ENCODE data around the gene TENM4. TPM values are rescaled to one million over a fixed set of nuclear protein-coding genes. Genes with fewer than 3 reads are reported as not detected.

Gene TENM4
- total and polyA plus RNA-seq, 2 of the 8 experiments (the other 6 are each of a cell fraction or from before 2014, with no cell fraction given) = 3.5 to 7.2 TPM

DNA sequence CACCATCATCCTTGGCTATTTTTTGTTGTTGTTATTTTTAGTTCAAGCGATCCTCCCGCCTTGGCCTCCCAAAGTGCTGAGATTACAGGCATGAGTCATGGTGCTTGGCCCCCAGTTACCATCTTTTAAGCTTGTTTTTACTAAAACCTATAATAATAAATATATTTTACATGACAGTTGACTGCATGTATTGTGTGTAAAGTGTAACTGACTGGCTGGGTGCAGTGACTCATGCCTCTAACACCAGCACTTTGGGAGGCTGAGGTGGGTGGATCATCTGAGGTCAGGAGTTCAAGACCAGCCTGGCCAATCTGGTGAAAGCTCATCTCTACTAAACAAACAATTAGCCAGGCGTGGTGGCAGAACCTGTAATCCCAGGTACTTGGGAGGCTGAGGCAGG is 386.2 kb downstream of the TENM4 start:
- H4K20me1 ChIP-seq (replicated peaks in 1 of 2; ENCODE audit: control insufficient read depth in 1 of 2, insufficient read depth in 2 of 2, low read length in 2 of 2) = no peaks in the 10 kb centered on the region
- no peak overlapping the region for H3K18ac ChIP-seq (ENCODE audit: extremely low read depth, low read length)
- H2BK12ac ChIP-seq (ENCODE audit: low read depth, low read length) = no peak overlapping the region
- ChIA-PET CTCF (ENCODE audit: partially characterized antibody) (interaction anchor here (0.7 to 8.0 kb wide), 6 partner anchors 9 to 317 kb away, joined by 3 to 72 read pairs (median 4); no protein-coding TSS in a partner anchor), POLR2A (ENCODE audit: partially characterized antibody) (no interaction called here)
- H2AK5ac ChIP-seq (ENCODE audit: low read depth, low read length) = no peak overlapping the region
- H2BK20ac ChIP-seq (ENCODE audit: low read length) = no peak overlapping the region
- no peak for FAIRE-seq
- H3K36me3 ChIP-seq (ENCODE audit: control insufficient read depth in 2 of 4, insufficient read depth in 4 of 4, low read length in 3 of 4) = no peaks in the 10 kb centered on the region
- H4K8ac ChIP-seq (ENCODE audit: extremely low read depth, insufficient read depth, low read length) = no peak overlapping the region
- H3K4me1 ChIP-seq (replicated peaks in 1 of 4; ENCODE audit: control insufficient read depth in 3 of 4, insufficient read depth in 4 of 4, low read length in 3 of 4) = peaks cover 0 to under 1% (median 0%) of the 10 kb centered on the region in 4 experiments; a peak in 1 of 7 replicates
- no peaks in the 10 kb centered on the region for H3K9me3 ChIP-seq (ENCODE audit: insufficient read depth in 2 of 2, low read depth in 1 of 2, low read length in 1 of 2)
- DNase-seq (ENCODE audit: low read depth in 1 of 2, low spot score in 2 of 2) = no peak
- H2AFZ ChIP-seq (ENCODE audit: low read length) = no peak overlapping the region
- no peak overlapping the region for H3K4me2 ChIP-seq (ENCODE audit: insufficient read depth in 1 of 2, low read depth in 2 of 2, low read length in 2 of 2)
- H3K4me3 ChIP-seq (ENCODE audit: extremely low read depth in 1 of 4, insufficient read depth in 2 of 4, low read depth in 3 of 4, low read length in 4 of 4) = no peak overlapping the region
- H3K79me1 ChIP-seq (ENCODE audit: low read depth, low read length) = no peaks in the 10 kb centered on the region
- no peak overlapping the region for H2BK120ac ChIP-seq (replicated peaks; ENCODE audit: low read depth, low read length)
- no peaks in the 10 kb centered on the region for H3K27me3 ChIP-seq (replicated peaks in 1 of 4; ENCODE audit: control insufficient read depth in 3 of 4, extremely low read depth in 1 of 4, insufficient read depth in 3 of 4, low read length in 3 of 4)
- no peak overlapping the region for H4K5ac ChIP-seq (ENCODE audit: insufficient read length, low read depth, low read length)
- WGBS, 2 experiments (ENCODE audit: extremely low coverage in 1 of 2, insufficient coverage in 1 of 2, insufficient read length in 1 of 2, insufficient replicate concordance in 2 of 2, low coverage in 1 of 2, low lambda C conversion rate in 2 of 2, missing lambda C conversion rate in 1 of 2) = 79% methylated on average over 3 of the region's 3 CpGs; no CpG with 5 or more reads in 1 of the 2 experiments
- no peak overlapping the region for H3K27ac ChIP-seq (ENCODE audit: low read depth, low read length)
- H2BK15ac ChIP-seq (ENCODE audit: low read length) = no peak overlapping the region
- H3K4ac ChIP-seq (replicated peaks; ENCODE audit: insufficient read length, low read depth, low read length) = no peak overlapping the region
- H3K56ac ChIP-seq (replicated peaks; ENCODE audit: insufficient read length, low read depth, low read length) = no peak overlapping the region
- no peak overlapping the region for H3K23ac ChIP-seq (ENCODE audit: insufficient read length)
- no peak overlapping the region for H3K9ac ChIP-seq (replicated peaks in 1 of 4; ENCODE audit: extremely low read depth in 1 of 4, low read depth in 3 of 4, low read length in 3 of 4)
- H3K23me2 ChIP-seq (ENCODE audit: low read depth, low read length) = no peaks in the 10 kb centered on the region
- H4K91ac ChIP-seq (replicated peaks; ENCODE audit: insufficient read length, low read length) = no peak overlapping the region
- no peak overlapping the region for H2BK5ac ChIP-seq (ENCODE audit: low read depth, low read length)
- no peaks in the 10 kb centered on the region for H3K79me2 ChIP-seq (ENCODE audit: control insufficient read depth in 1 of 2, insufficient read depth in 2 of 2, low read length in 2 of 2)
- no peak overlapping the region for H3K14ac ChIP-seq (ENCODE audit: insufficient read length)
- TF ChIP-seq SRF (IDR thresholded peaks at IDR 0.05; ENCODE audit: low read depth, low read length) (no peak), KDM5A (IDR thresholded peaks at IDR 0.05; ENCODE audit: low read length) (no peak), BRCA1 (IDR thresholded peaks at IDR 0.05; ENCODE audit: low read depth, low read length) (no peak), RXRA (IDR thresholded peaks at IDR 0.05; ENCODE audit: insufficient read depth, low read depth, low read length) (no peak), SP4 (IDR thresholded peaks at IDR 0.05; ENCODE audit: low read length) (no peak), ASH2L (IDR thresholded peaks at IDR 0.05; ENCODE audit: low read length) (no peak)
- TF ChIP-seq, protein P1, sequence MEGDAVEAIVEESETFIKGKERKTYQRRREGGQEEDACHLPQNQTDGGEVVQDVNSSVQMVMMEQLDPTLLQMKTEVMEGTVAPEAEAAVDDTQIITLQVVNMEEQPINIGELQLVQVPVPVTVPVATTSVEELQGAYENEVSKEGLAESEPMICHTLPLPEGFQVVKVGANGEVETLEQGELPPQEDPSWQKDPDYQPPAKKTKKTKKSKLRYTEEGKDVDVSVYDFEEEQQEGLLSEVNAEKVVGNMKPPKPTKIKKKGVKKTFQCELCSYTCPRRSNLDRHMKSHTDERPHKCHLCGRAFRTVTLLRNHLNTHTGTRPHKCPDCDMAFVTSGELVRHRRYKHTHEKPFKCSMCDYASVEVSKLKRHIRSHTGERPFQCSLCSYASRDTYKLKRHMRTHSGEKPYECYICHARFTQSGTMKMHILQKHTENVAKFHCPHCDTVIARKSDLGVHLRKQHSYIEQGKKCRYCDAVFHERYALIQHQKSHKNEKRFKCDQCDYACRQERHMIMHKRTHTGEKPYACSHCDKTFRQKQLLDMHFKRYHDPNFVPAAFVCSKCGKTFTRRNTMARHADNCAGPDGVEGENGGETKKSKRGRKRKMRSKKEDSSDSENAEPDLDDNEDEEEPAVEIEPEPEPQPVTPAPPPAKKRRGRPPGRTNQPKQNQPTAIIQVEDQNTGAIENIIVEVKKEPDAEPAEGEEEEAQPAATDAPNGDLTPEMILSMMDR (IDR thresholded peaks at IDR 0.05; ENCODE audit: control extremely low read depth in 1 of 3, insufficient read depth in 1 of 3, low read depth in 1 of 3, low read length in 3 of 3) = no peak
- TF ChIP-seq, protein P2, sequence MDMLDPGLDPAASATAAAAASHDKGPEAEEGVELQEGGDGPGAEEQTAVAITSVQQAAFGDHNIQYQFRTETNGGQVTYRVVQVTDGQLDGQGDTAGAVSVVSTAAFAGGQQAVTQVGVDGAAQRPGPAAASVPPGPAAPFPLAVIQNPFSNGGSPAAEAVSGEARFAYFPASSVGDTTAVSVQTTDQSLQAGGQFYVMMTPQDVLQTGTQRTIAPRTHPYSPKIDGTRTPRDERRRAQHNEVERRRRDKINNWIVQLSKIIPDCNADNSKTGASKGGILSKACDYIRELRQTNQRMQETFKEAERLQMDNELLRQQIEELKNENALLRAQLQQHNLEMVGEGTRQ (IDR thresholded peaks at IDR 0.05; ENCODE audit: low read length) = no peak
- TF ChIP-seq, protein P3, sequence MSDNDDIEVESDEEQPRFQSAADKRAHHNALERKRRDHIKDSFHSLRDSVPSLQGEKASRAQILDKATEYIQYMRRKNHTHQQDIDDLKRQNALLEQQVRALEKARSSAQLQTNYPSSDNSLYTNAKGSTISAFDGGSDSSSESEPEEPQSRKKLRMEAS (IDR thresholded peaks at IDR 0.05) = no peak
- TF ChIP-seq, protein P4, sequence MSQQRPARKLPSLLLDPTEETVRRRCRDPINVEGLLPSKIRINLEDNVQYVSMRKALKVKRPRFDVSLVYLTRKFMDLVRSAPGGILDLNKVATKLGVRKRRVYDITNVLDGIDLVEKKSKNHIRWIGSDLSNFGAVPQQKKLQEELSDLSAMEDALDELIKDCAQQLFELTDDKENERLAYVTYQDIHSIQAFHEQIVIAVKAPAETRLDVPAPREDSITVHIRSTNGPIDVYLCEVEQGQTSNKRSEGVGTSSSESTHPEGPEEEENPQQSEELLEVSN (IDR thresholded peaks at IDR 0.05) = no peak
